Subcutaneous adipose tissue (tissue), 4 donors: ENCODE measurements around the gene APP. TPM values are rescaled to one million over a fixed set of nuclear protein-coding genes. Genes with fewer than 3 reads are reported as not detected.

Experiments used
- CTCF ChIP-seq: fragments of 450-650 bp; IDR thresholded peaks from one replicate; pipeline ENCODE4 v1.5.1; 2016; ENCODE audit warnings: low read depth, mild to moderate bottlenecking, control low read depth, antibody characterized with exemption, moderate library complexity
- total RNA-seq, 4 donors: library from RNA; depleted of rRNA; stranded (reverse); fragments of >200 nt; gene quantifications; one replicate each; pipeline ENCODE4 v1.1.0, GENCODE V29; 2016

APP gene
- total RNA-seq, 4 donors from 2014 or later, result 210 to 257 (median 218) TPM

DNA sequence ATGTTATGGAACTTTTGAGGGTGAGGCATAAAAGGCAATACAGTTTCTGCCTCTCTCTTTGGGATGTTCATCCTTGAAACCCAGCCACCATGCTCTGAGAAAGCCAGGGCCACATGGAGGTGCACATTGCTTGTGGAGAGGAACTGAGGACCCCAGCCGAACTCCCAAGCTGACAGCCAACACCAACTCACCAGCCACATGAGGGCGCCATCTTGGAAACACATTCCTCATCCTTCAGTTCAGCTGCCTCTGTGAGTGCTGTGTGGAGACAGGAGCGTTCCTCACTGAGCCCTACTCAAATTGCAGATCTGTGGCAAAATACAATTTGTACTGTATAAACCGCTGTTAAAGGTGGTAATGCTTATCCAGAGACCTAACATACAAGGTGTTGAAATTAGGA lies 298.3 kb downstream of the APP start:
- TF ChIP-seq CTCF, result no peak

GRCh38 chr21:25871566-25871965 lies 299.0 kb downstream of the APP start:
- no peak for TF ChIP-seq CTCF

- no peak for TF ChIP-seq CTCF
These were observed 300.5 kb downstream of the APP start for GRCh38 chr21:25870084-25870483.

GRCh38 chr21:25867061-25867460 lies 303.5 kb downstream of the APP start:
- TF ChIP-seq CTCF, result no peak

GRCh38 chr21:25863747-25864146 lies 306.8 kb downstream of the APP start:
- TF ChIP-seq CTCF, result no peak

DNA sequence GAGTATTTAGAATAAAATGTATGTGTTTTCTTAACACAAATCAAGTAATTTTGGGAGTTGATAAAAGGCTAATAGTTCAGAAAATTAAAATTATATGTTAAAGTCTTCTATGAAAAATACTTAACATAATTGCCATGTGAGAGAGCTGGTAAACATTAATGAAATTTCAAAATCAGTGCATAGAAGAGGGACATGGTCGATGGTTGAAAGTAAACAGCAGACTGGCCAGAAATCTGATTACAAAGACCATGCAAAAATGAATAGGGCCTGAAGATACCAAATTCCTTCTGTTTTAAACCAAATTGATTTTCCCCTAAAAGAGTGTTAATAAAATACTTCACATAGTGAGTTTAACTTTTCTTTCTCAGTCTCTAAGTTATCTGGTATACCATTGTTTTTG lies 307.5 kb downstream of the APP start:
- TF ChIP-seq CTCF, result no peak

- no peak for TF ChIP-seq CTCF
These were observed 308.0 kb downstream of the APP start for GRCh38 chr21:25862596-25862995.
